ENCODE measurements around the gene OPTC. TPM values are rescaled to one million over a fixed set of nuclear protein-coding genes. Genes with fewer than 3 reads are reported as not detected.

The OPTC gene
- total RNA-seq, 1 donor from 2014 or later, result not detected

DNA sequence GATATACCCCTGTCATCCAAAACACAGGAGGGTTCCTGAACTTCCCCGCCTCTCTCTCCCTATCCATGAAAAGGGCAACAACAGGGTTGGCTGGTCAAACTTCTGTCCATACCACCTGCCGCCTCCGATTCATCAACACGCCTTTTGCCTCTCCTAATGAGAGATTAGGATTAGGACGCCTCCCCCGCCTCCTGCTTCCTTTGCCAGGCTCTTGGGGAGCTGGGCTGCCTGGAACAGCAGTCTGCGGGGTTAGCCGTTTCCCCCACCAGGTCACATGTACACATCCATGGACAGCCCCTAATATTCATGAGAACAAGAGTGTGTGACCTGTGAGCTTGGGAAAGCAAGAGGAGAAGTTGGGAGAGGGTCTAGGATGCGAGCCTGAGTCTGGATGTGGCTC is 2.3 kb upstream of the OPTC start:
- Mint-ChIP-seq H3K9me3 (ENCODE audit: low read depth) (no peaks in the 10 kb centered on the region), H3K36me3 (ENCODE audit: insufficient read depth) (no peaks in the 10 kb centered on the region), H3K4me3 (ENCODE audit: low read depth) (no peak overlapping the region), H3K27me3 (peaks cover 18% of the 10 kb centered on the region), H3K27ac (no peak overlapping the region), H3K4me1 (ENCODE audit: low read depth) (peaks cover 2% of the 10 kb centered on the region)
- TF ChIP-seq CTCF (IDR thresholded peaks at IDR 0.05; ENCODE audit: unreplicated experiment), result no peak
- DNase-seq (ENCODE audit: low spot score, unreplicated experiment), result no peak

- H3K4me1 Mint-ChIP-seq (ENCODE audit: low read depth), result peaks cover under 1% of the 10 kb centered on the region
- DNase-seq (ENCODE audit: low spot score, unreplicated experiment), result no peak
- H3K27me3 Mint-ChIP-seq, result peaks cover 22% of the 10 kb centered on the region
- no peaks in the 10 kb centered on the region for H3K9me3 Mint-ChIP-seq (ENCODE audit: low read depth)
- no peaks in the 10 kb centered on the region for H3K36me3 Mint-ChIP-seq (ENCODE audit: insufficient read depth)
- no peak overlapping the region for H3K27ac Mint-ChIP-seq
- H3K4me3 Mint-ChIP-seq (ENCODE audit: low read depth), result no peak overlapping the region
- no peak for TF ChIP-seq CTCF (IDR thresholded peaks at IDR 0.05; ENCODE audit: unreplicated experiment)
Observed at GRCh38 chr1:203492082-203492747, 1.7 kb upstream of the OPTC start.

DNA sequence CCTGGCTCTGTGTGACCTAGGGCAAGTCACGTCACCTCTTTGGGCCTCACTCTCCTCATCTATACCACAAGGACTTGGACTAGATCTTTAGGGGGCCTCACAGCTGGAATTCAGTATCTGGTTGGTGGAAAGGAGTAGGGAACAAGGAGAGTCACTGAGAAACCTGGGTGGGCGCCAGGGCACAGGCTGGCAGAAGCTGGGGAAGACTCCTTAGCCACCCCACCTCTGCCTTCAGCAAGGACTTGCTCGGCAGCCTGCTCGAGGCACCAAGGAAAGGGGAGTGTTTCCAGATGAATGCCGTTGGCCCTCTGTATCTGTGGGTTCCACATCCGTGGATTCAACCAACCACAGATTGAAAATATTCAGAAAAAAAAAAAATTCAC is 1.2 kb upstream of the OPTC start:
- no peaks in the 10 kb centered on the region for H3K9me3 Mint-ChIP-seq (ENCODE audit: low read depth)
- no peak overlapping the region for H3K27ac Mint-ChIP-seq
- no peaks in the 10 kb centered on the region for H3K4me1 Mint-ChIP-seq (ENCODE audit: low read depth)
- no peaks in the 10 kb centered on the region for H3K36me3 Mint-ChIP-seq (ENCODE audit: insufficient read depth)
- H3K4me3 Mint-ChIP-seq (ENCODE audit: low read depth), result no peak overlapping the region
- TF ChIP-seq CTCF (IDR thresholded peaks at IDR 0.05; ENCODE audit: unreplicated experiment), result no peak
- peaks cover 22% of the 10 kb centered on the region for H3K27me3 Mint-ChIP-seq
- DNase-seq (ENCODE audit: low spot score, unreplicated experiment), result no peak

DNA sequence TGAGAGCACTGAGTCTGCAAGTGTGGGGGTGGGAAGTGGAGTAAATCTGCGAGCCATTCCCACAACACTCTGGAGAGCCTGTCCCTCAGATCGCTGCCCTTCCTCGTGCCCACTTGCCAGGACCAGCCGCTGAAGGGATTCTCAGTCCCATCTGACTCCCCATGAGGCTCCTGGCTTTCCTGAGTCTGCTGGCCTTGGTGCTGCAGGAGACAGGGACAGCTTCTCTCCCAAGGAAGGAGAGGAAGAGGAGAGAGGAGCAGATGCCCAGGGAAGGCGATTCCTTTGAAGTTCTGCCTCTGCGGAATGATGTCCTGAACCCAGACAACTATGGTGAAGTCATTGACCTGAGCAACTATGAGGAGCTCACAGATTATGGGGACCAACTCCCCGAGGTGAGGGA is 1.9 kb downstream of the OPTC start:
- Mint-ChIP-seq H3K4me3 (ENCODE audit: low read depth) (no peak overlapping the region), H3K27me3 (peaks cover 22% of the 10 kb centered on the region), H3K36me3 (ENCODE audit: insufficient read depth) (no peaks in the 10 kb centered on the region), H3K27ac (no peak overlapping the region), H3K4me1 (ENCODE audit: low read depth) (no peaks in the 10 kb centered on the region), H3K9me3 (ENCODE audit: low read depth) (no peaks in the 10 kb centered on the region)
- DNase-seq (ENCODE audit: low spot score, unreplicated experiment), result no peak
- TF ChIP-seq CTCF (IDR thresholded peaks at IDR 0.05; ENCODE audit: unreplicated experiment), result no peak

DNA sequence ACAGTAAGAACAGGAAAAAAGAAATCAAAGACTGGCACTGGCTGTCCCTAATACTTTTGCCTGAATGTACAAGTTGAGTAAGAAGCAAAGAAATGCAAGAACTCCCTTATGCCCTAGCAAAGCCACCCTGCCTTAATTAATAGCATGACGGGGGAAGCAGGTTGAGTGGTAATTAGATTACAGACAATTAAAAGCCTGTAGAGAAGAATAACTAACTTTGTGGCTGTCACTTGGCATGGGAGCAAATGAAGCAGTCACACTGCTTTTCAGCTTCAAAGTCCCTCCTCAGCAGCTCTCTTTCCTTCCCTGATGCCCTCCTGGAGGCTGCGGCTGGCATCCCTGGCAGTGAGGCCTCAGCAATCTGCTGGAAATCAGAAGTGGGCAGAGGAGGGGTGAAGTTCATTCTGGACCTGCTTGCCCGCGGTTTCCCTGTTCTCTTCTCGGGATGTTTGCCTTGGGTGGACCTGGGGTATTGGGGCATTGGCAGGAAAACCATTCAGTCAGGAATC is 3.4 kb downstream of the OPTC start:
- no peak for TF ChIP-seq CTCF (IDR thresholded peaks at IDR 0.05; ENCODE audit: unreplicated experiment)
- Mint-ChIP-seq H3K36me3 (ENCODE audit: insufficient read depth) (no peaks in the 10 kb centered on the region), H3K4me1 (ENCODE audit: low read depth) (no peaks in the 10 kb centered on the region), H3K4me3 (ENCODE audit: low read depth) (no peak overlapping the region), H3K9me3 (ENCODE audit: low read depth) (no peaks in the 10 kb centered on the region), H3K27ac (no peak overlapping the region), H3K27me3 (peaks cover 11% of the 10 kb centered on the region)
- no peak for DNase-seq (ENCODE audit: low spot score, unreplicated experiment)
